ENCODE results near the gene GRK6. TPM values are rescaled to one million over a fixed set of nuclear protein-coding genes. Genes with fewer than 3 reads are reported as not detected.
A peak's percentile ranks its signal among the peaks of the same experiment; 100 is the strongest.

Gene GRK6
- total RNA-seq, 2 experiments from 2014 or later, result 186 to 192 TPM

DNA sequence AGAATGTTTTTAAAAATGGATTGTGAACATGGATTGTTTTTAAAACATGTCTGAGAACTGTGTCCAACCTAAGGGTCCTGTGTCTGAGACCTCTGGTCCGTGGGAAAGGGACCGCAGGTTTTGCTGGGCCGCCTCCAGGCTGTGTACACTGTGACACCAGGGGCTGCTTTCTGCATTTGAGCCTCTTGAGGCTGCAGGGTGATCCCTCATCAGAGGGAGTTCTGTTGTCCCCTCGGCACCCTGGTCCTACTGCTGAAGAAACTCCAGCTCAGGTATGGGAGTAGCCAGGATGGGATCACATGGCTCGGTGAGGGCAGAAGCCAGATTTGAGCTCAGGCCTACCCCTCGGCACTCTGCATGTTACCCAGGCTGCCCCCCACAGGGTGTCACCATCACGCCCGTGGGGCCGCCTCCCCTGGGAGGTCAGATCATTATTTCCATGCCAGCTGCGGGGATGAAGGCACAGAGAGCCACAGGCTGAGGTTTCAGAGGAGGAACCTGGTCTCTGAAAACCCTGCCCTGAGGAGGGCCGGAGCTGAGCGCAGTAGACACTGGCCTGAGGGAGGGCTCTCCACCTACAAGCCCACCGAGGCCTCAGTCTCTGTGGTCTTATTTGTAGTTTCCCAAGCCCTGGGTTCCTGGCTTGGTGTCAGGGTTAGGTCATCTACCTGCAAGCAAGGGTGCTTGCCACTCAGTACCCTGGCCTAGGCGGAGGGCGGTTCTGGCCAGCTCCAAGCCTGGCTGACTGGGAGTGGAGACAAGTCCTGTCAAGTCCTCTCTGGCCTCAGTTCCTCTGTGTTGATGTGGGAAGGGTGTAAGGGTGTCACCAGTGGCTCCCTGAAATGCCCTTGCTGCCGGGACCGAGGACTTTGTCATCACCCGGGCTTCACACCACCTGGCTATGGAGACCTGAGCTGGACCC lies 22.9 kb downstream of the GRK6 start:
- Histone ChIP-seq H3K4me1 (ENCODE audit: insufficient read depth, low read length) (peaks cover 69% of the 10 kb centered on the region), H3K27ac (ENCODE audit: low read depth in 1 of 2, low read length in 2 of 2) (no peak overlapping the region), H3K27me3 (ENCODE audit: control insufficient read depth in 1 of 2, insufficient read depth in 2 of 2, low read length in 2 of 2) (no peaks in the 10 kb centered on the region), H3K4me3 (ENCODE audit: low read length) (no peak overlapping the region), H3K36me3 (ENCODE audit: insufficient read depth, low read length) (no peaks in the 10 kb centered on the region), H3K9me3 (ENCODE audit: control insufficient read depth in 1 of 2, insufficient read depth in 1 of 2, low read length in 2 of 2) (no peaks in the 10 kb centered on the region)
- POLR2A ChIA-PET, result interaction anchor here (0.6 to 15.3 kb wide), 8 partner anchors 9 to 149 kb away, joined by 3 to 661 read pairs (median 10); partner anchors contain the start of genes F12, GRK6, PDLIM7 and PFN3
- TF ChIP-seq, protein P1, sequence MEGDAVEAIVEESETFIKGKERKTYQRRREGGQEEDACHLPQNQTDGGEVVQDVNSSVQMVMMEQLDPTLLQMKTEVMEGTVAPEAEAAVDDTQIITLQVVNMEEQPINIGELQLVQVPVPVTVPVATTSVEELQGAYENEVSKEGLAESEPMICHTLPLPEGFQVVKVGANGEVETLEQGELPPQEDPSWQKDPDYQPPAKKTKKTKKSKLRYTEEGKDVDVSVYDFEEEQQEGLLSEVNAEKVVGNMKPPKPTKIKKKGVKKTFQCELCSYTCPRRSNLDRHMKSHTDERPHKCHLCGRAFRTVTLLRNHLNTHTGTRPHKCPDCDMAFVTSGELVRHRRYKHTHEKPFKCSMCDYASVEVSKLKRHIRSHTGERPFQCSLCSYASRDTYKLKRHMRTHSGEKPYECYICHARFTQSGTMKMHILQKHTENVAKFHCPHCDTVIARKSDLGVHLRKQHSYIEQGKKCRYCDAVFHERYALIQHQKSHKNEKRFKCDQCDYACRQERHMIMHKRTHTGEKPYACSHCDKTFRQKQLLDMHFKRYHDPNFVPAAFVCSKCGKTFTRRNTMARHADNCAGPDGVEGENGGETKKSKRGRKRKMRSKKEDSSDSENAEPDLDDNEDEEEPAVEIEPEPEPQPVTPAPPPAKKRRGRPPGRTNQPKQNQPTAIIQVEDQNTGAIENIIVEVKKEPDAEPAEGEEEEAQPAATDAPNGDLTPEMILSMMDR (IDR thresholded peaks at IDR 0.05), result no peak
- ATAC-seq (ENCODE audit: poor library complexity) (no peak), DNase-seq (no peak)
- CTCF ChIA-PET, result interaction anchor here (0.9 to 16.6 kb wide), 4 partner anchors 18 to 59 kb away, joined by 3 to 352 read pairs (median 3); partner anchors contain the start of genes F12 and PFN3
- peak overlapping the region; percentile 49 for H3K27ac Mint-ChIP-seq
- peaks cover 18% of the 10 kb centered on the region for H3K36me3 Mint-ChIP-seq (ENCODE audit: low read depth)
- intact Hi-C loops (cut with DNase I, micrococcal nuclease), result no loop called here
- no peaks in the 10 kb centered on the region for H3K27me3 Mint-ChIP-seq
- H3K9me3 Mint-ChIP-seq, result no peaks in the 10 kb centered on the region
- H3K4me3 Mint-ChIP-seq, result peak overlapping the region; percentile 71
- H3K4me1 Mint-ChIP-seq (ENCODE audit: low read depth), result peaks cover 64% of the 10 kb centered on the region

DNA sequence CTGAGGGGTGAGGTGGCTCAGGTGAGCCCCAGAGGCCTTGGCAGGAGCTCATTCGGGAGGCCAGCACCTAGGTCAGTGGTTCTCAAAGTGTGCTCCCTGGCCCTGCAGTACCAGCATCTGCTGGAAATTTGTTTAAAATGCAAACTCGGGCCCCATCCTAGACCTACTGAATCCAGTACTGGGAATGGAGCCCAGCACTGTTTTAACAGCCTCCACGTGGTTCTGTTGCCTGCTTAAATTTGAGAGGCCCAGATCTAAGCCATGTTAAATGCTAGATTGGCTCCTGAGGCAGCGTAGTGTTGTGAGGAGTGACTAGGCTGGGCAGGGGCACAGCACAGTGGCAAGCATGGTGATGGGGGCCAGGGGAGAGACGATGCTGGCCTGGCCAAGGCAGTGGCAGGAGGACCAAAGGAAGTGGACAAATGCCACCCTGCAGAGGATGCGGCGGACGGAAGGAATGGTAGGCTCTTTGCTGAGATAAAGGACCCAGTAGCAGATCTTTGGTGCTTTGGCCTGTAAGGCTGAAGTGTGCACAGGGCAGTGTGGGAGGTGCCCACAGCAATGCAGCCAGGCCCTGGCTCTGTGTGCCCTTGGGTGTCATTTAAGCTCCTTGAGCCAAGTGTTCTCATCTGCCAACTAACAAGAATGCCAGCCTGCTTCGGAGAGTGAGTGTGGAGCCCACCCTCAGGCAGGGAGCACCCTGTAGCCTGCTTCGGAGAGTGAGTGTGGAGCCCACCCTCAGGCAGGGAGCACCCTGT lies 24.4 kb downstream of the GRK6 start:
- intact Hi-C loops (cut with DNase I, micrococcal nuclease), result no loop called here
- Histone ChIP-seq H3K27me3 (ENCODE audit: control insufficient read depth in 1 of 2, insufficient read depth in 2 of 2, low read length in 2 of 2) (no peaks in the 10 kb centered on the region), H3K36me3 (ENCODE audit: insufficient read depth, low read length) (no peaks in the 10 kb centered on the region), H3K27ac (ENCODE audit: low read depth in 1 of 2, low read length in 2 of 2) (no peak overlapping the region), H3K9me3 (ENCODE audit: control insufficient read depth in 1 of 2, insufficient read depth in 1 of 2, low read length in 2 of 2) (no peaks in the 10 kb centered on the region), H3K4me3 (ENCODE audit: low read length) (no peak overlapping the region), H3K4me1 (ENCODE audit: insufficient read depth, low read length) (peaks cover 59% of the 10 kb centered on the region)
- DNase-seq (no peak), ATAC-seq (ENCODE audit: poor library complexity) (no peak)
- H3K4me3 Mint-ChIP-seq, result peak overlapping the region; percentile 51
- H3K4me1 Mint-ChIP-seq (ENCODE audit: low read depth), result peaks cover 50% of the 10 kb centered on the region
- peak overlapping the region; percentile 71 for H3K27ac Mint-ChIP-seq
- POLR2A ChIA-PET, result interaction anchor here (1.0 to 15.3 kb wide), 6 partner anchors 11 to 60 kb away, joined by 3 to 661 read pairs (median 110); partner anchors contain the start of genes F12, GRK6, PDLIM7 and PFN3
- H3K9me3 Mint-ChIP-seq, result no peaks in the 10 kb centered on the region
- H3K27me3 Mint-ChIP-seq, result no peaks in the 10 kb centered on the region
- TF ChIP-seq, protein P1 (IDR thresholded peaks at IDR 0.05), result no peak
- CTCF ChIA-PET, result interaction anchor here (16.6 kb wide), 1 partner anchor 46 kb away, joined by 352 read pairs; the partner anchor contains the start of genes F12 and PFN3
- H3K36me3 Mint-ChIP-seq (ENCODE audit: low read depth), result peaks cover 5% of the 10 kb centered on the region

Measured in CD4-positive, alpha-beta T cell (primary cell).